GM23338 (cell line): Measurements from ENCODE around the gene NIPSNAP3A.

Experiments
- CREB1 ChIP-seq: fragments of 250-450 bp; sonication (Bioruptor Pico); IDR thresholded peaks from 2 replicates; pipeline ENCODE4 v1.5.0; 2020; ENCODE audit warnings: low read depth, mild to moderate bottlenecking, moderate library complexity
- EZH2 ChIP-seq: fragments of 200-600 bp; sonication (generic); IDR thresholded peaks from one replicate; pipeline ENCODE4 v1.8.0; 2017; ENCODE audit warnings: antibody characterized with exemption, mild to moderate bottlenecking, low read depth; ENCODE audit not compliant: unreplicated experiment
- POLR2AphosphoS5 ChIP-seq: IDR thresholded peaks from 2 replicates; pipeline ENCODE4 v1.6.1; 2016; ENCODE audit warnings: antibody characterized with exemption, low read depth
- TF ChIP-seq, protein P1 (sequence below), 2 experiments: fragments of 200-600 bp in 1 of 2; sonication (generic) in 1 of 2; conservative IDR thresholded peaks; 2 replicates each; pipeline versions ENCODE4 v1.5.1 to v1.6.1; 2016 to 2017; ENCODE audit warnings: antibody characterized with exemption in 2 of 2, low read depth in 2 of 2, mild to moderate bottlenecking in 2 of 2, moderate library complexity in 1 of 2

- TF ChIP-seq, protein P1, sequence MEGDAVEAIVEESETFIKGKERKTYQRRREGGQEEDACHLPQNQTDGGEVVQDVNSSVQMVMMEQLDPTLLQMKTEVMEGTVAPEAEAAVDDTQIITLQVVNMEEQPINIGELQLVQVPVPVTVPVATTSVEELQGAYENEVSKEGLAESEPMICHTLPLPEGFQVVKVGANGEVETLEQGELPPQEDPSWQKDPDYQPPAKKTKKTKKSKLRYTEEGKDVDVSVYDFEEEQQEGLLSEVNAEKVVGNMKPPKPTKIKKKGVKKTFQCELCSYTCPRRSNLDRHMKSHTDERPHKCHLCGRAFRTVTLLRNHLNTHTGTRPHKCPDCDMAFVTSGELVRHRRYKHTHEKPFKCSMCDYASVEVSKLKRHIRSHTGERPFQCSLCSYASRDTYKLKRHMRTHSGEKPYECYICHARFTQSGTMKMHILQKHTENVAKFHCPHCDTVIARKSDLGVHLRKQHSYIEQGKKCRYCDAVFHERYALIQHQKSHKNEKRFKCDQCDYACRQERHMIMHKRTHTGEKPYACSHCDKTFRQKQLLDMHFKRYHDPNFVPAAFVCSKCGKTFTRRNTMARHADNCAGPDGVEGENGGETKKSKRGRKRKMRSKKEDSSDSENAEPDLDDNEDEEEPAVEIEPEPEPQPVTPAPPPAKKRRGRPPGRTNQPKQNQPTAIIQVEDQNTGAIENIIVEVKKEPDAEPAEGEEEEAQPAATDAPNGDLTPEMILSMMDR (conservative IDR thresholded peaks at IDR 0.05; ENCODE audit: low read depth in 2 of 2): no peak
- TF ChIP-seq POLR2AphosphoS5: no peak
- TF ChIP-seq CREB1 (CRISPR knock-in tag): no peak
- no peak for TF ChIP-seq EZH2
These were observed 38.8 kb downstream of the NIPSNAP3A start for GRCh38 chr9:104786293-104786692.
